ENCODE results near the gene FAM43B. TPM values are rescaled to one million over a fixed set of nuclear protein-coding genes. Genes with fewer than 3 reads are reported as not detected.
A peak's percentile ranks its signal among the peaks of the same experiment; 100 is the strongest.

The FAM43B gene
- total RNA-seq, 1 experiment from 2014 or later: 2.9 TPM

DNA sequence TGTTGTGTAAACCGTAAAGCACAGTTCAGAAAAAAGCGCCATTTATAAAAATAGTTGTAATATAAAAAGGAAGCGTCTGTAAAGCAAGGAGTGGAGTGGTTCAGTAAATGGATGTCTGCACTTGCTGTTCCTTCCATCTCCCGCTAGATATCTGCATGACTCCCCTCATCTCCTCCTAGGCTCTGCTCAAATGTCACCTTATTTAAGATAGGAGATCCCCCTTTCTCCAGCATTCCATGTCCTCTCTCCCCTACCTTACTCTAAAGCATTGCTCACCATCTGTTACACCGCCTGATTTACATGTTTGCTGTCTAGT is 45.2 kb upstream of the FAM43B start (continued):
- TF ChIP-seq ZNF425 (CRISPR knock-in tag; conservative IDR thresholded peaks at IDR 0.05) (no peak), NFATC4 (CRISPR knock-in tag; IDR thresholded peaks at IDR 0.05) (no peak), ATF6 (CRISPR knock-in tag; IDR thresholded peaks at IDR 0.05) (no peak), GRHL2 (CRISPR knock-in tag; IDR thresholded peaks at IDR 0.05; ENCODE audit: insufficient replicate concordance, severe bottlenecking) (no peak), ZNF396 (CRISPR knock-in tag; IDR thresholded peaks at IDR 0.05; ENCODE audit: borderline replicate concordance) (no peak), SOX15 (CRISPR knock-in tag; IDR thresholded peaks at IDR 0.05) (no peak), MAX (CRISPR knock-in tag; IDR thresholded peaks at IDR 0.05) (no peak), TCF7 (CRISPR knock-in tag; IDR thresholded peaks at IDR 0.05; ENCODE audit: low read depth) (no peak)
- TF ChIP-seq, protein P1, sequence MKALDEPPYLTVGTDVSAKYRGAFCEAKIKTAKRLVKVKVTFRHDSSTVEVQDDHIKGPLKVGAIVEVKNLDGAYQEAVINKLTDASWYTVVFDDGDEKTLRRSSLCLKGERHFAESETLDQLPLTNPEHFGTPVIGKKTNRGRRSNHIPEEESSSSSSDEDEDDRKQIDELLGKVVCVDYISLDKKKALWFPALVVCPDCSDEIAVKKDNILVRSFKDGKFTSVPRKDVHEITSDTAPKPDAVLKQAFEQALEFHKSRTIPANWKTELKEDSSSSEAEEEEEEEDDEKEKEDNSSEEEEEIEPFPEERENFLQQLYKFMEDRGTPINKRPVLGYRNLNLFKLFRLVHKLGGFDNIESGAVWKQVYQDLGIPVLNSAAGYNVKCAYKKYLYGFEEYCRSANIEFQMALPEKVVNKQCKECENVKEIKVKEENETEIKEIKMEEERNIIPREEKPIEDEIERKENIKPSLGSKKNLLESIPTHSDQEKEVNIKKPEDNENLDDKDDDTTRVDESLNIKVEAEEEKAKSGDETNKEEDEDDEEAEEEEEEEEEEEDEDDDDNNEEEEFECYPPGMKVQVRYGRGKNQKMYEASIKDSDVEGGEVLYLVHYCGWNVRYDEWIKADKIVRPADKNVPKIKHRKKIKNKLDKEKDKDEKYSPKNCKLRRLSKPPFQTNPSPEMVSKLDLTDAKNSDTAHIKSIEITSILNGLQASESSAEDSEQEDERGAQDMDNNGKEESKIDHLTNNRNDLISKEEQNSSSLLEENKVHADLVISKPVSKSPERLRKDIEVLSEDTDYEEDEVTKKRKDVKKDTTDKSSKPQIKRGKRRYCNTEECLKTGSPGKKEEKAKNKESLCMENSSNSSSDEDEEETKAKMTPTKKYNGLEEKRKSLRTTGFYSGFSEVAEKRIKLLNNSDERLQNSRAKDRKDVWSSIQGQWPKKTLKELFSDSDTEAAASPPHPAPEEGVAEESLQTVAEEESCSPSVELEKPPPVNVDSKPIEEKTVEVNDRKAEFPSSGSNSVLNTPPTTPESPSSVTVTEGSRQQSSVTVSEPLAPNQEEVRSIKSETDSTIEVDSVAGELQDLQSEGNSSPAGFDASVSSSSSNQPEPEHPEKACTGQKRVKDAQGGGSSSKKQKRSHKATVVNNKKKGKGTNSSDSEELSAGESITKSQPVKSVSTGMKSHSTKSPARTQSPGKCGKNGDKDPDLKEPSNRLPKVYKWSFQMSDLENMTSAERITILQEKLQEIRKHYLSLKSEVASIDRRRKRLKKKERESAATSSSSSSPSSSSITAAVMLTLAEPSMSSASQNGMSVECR (CRISPR knock-in tag; IDR thresholded peaks at IDR 0.05; ENCODE audit: borderline replicate concordance): no peak
- TF ChIP-seq, protein P2, sequence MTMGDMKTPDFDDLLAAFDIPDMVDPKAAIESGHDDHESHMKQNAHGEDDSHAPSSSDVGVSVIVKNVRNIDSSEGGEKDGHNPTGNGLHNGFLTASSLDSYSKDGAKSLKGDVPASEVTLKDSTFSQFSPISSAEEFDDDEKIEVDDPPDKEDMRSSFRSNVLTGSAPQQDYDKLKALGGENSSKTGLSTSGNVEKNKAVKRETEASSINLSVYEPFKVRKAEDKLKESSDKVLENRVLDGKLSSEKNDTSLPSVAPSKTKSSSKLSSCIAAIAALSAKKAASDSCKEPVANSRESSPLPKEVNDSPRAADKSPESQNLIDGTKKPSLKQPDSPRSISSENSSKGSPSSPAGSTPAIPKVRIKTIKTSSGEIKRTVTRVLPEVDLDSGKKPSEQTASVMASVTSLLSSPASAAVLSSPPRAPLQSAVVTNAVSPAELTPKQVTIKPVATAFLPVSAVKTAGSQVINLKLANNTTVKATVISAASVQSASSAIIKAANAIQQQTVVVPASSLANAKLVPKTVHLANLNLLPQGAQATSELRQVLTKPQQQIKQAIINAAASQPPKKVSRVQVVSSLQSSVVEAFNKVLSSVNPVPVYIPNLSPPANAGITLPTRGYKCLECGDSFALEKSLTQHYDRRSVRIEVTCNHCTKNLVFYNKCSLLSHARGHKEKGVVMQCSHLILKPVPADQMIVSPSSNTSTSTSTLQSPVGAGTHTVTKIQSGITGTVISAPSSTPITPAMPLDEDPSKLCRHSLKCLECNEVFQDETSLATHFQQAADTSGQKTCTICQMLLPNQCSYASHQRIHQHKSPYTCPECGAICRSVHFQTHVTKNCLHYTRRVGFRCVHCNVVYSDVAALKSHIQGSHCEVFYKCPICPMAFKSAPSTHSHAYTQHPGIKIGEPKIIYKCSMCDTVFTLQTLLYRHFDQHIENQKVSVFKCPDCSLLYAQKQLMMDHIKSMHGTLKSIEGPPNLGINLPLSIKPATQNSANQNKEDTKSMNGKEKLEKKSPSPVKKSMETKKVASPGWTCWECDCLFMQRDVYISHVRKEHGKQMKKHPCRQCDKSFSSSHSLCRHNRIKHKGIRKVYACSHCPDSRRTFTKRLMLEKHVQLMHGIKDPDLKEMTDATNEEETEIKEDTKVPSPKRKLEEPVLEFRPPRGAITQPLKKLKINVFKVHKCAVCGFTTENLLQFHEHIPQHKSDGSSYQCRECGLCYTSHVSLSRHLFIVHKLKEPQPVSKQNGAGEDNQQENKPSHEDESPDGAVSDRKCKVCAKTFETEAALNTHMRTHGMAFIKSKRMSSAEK (CRISPR knock-in tag; IDR thresholded peaks at IDR 0.05; ENCODE audit: borderline replicate concordance): no peak

DNA sequence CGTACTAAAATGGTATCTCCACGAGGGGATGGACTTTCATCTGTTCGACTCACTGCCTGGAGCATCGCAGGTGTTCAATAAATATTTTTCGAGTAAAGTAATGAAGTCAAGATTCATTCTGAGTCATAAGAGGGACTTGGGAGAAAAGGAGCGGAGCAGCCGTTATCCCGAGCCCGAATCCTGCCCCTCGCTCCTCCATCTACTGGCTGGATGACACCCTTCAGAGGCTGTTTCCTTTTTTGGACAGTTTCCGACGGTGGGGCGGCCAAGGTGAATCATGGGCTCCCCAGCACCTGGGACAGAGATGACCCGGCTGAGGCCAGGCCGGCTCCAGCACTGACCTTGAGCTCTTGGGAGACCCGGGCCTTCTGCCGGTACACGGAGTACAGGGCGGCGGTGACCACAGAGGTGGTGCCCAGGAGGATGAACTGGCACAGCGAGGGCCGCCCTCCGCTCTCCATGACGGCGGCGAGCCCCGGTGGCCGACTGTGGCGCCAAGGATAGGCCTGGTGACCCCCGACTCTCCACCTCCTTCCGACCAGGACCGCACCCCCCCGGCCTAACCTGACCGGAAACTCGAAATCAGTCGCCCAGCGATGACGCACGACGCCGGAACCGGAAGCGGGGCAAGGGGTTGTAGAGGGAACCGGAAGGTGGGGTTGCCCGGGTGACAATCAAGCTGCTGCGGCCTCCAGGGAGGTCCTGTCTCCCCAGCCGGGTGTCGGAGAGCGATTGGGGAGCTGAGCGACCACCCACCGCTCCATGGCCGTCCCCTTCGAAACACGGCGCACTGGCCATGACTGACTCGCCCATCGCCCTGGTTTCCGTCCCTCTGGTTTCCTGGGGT is 44.6 kb upstream of the FAM43B start, which contains the start of gene MUL1:
TSS of gene MUL1 (minus strand) at position 588 of the 847 bp plus-strand sequence. CDS start at position 461, 127 bp downstream.
- H3K27ac Mint-ChIP-seq: peak within 1 kb of the TSS; percentile 92
- no peaks in the 10 kb centered on the region; the same call in 1 of the 2 replicates for H3K36me3 Mint-ChIP-seq
- H3K27me3 Mint-ChIP-seq (ENCODE audit: low read depth): peaks cover 32% of the 10 kb centered on the region
- ChIA-PET POLR2A (interaction anchor here (0.6 kb wide), 1 partner anchor 23 kb away, joined by 3 read pairs; no protein-coding TSS in a partner anchor), CTCF (interaction anchor here (0.9 to 2.6 kb wide), 6 partner anchors 13 to 295 kb away, joined by 3 to 10 read pairs (median 5); partner anchors contain the start of gene DDOST)
- DNase-seq (ENCODE audit: low spot score) (peak; percentile 96), ATAC-seq (peak; percentile 87)
- peaks cover 4% of the 10 kb centered on the region; the same call in 1 of the 2 replicates for H3K4me1 Mint-ChIP-seq
- peak within 1 kb of the TSS; percentile 92 for H3K4me3 Mint-ChIP-seq
- no peaks in the 10 kb centered on the region for H3K9me3 Mint-ChIP-seq
- 0 out of 2 replicates have a peak, but pooled peaks have one; percentile 59 for TF ChIP-seq MYBL2 (CRISPR knock-in tag; IDR thresholded peaks at IDR 0.05)
- TF ChIP-seq, protein P3, sequence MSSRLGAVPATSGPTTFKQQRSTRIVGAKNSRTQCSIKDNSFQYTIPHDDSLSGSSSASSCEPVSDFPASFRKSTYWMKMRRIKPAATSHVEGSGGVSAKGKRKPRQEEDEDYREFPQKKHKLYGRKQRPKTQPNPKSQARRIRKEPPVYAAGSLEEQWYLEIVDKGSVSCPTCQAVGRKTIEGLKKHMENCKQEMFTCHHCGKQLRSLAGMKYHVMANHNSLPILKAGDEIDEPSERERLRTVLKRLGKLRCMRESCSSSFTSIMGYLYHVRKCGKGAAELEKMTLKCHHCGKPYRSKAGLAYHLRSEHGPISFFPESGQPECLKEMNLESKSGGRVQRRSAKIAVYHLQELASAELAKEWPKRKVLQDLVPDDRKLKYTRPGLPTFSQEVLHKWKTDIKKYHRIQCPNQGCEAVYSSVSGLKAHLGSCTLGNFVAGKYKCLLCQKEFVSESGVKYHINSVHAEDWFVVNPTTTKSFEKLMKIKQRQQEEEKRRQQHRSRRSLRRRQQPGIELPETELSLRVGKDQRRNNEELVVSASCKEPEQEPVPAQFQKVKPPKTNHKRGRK (CRISPR knock-in tag; IDR thresholded peaks at IDR 0.05; ENCODE audit: borderline replicate concordance): no peak
- no peak for TF ChIP-seq GTF2I (CRISPR knock-in tag; conservative IDR thresholded peaks at IDR 0.05)
- no peak for TF ChIP-seq ZNF232 (CRISPR knock-in tag; IDR thresholded peaks at IDR 0.05)
- TF ChIP-seq CBFB (CRISPR knock-in tag; IDR thresholded peaks at IDR 0.05; ENCODE audit: low read depth): no peak; the same call in 1 of the 2 replicates
- TF ChIP-seq, protein P4, sequence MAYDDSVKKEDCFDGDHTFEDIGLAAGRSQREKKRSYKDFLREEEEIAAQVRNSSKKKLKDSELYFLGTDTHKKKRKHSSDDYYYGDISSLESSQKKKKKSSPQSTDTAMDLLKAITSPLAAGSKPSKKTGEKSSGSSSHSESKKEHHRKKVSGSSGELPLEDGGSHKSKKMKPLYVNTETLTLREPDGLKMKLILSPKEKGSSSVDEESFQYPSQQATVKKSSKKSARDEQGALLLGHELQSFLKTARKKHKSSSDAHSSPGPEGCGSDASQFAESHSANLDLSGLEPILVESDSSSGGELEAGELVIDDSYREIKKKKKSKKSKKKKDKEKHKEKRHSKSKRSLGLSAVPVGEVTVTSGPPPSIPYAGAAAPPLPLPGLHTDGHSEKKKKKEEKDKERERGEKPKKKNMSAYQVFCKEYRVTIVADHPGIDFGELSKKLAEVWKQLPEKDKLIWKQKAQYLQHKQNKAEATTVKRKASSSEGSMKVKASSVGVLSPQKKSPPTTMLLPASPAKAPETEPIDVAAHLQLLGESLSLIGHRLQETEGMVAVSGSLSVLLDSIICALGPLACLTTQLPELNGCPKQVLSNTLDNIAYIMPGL (CRISPR knock-in tag; IDR thresholded peaks at IDR 0.05): peak; percentile 67; the same call in 1 of the 2 replicates
- TF ChIP-seq ZBTB21 (CRISPR knock-in tag; IDR thresholded peaks at IDR 0.05; ENCODE audit: borderline replicate concordance): peak; percentile 72; the same call in 1 of the 2 replicates
- TF ChIP-seq ZNF671 (CRISPR knock-in tag; IDR thresholded peaks at IDR 0.05): no peak

Data from WTC11 (cell line).